Measurements from ENCODE around the gene ATP7B.
"Not testable (repeated sequence)": the region's sequence is repeated elsewhere in the genome, so short reads cannot be mapped to it uniquely, and the experiment has no call there.

ATP7B gene

GRCh38 chr13:52010890-52011631, at the start of gene ATP7B:
Gene ATP7B, minus strand, starts transcription at chr13:52011450. Its CDS starts 113 bp downstream, at chr13:52011337.
- no peak for DNase-seq (ENCODE audit: low read depth in 2 of 2)

DNA sequence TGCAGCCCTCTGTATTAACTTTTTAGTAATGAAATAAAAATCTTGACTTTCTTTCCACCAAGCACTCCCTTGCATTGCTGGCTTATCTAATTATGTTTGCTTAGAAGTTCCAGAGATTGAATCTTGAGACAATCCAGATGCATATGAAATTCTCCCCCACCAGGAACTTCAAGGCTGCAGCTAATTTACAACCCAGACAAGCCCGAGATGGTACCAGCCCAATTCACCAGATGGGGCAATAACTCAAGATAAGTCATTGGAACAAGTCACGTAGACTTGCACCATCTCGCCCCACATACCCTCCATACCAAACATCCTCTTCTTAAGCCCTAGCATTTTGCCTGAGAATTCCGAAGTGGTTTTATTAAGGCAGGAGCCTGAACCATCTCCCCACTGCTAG, 42.2 kb upstream of the ATP7B start:
- DNase-seq (ENCODE audit: low read depth in 2 of 2), result no peak

DNA sequence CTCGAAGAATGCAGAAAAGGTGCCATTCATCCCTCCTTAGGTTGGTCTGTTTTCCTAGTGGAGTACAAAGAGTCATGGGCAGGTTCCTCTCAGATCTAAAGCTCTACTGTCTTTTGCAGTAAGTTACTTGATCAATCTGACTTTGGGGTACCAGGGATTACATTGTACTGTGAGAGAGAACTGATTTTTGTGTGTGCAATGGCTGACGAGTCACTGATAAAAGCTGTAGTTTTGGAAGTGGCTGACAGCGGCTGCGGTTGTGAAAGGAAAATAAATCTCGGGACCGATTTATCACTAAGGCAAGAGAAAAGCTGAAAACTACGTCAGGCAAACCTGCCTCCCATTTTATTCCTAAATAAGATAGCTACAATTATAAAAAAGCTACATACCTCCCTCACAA, 40.1 kb upstream of the ATP7B start:
- DNase-seq (ENCODE audit: low read depth in 2 of 2), result no peak

DNA sequence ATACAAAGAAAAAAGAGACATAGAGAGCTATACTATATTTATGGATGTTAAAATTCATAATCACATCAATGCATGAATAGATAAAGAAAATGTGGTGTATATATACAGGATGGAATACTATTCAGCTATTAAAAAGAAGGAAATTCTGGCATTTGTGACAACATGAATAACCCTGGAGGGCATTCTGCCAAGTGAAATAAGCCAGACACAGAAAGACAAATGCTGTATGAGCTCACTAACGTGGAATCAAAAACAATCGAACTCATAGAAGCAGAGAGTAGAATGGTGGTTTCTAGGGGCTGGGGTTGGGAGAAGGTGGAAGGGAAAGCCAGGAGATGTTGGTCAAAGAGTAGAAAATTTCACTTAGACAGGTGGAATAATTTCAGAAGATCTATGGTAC, 37.3 kb upstream of the ATP7B start:
- no peak for DNase-seq (ENCODE audit: low read depth in 2 of 2)

GRCh38 chr13:52047463-52047862, 36.2 kb upstream of the ATP7B start:
- no peak for DNase-seq (ENCODE audit: low read depth in 2 of 2)

GRCh38 chr13:52043675-52044074, 32.4 kb upstream of the ATP7B start:
- DNase-seq (ENCODE audit: low read depth in 2 of 2), result no peak

DNA sequence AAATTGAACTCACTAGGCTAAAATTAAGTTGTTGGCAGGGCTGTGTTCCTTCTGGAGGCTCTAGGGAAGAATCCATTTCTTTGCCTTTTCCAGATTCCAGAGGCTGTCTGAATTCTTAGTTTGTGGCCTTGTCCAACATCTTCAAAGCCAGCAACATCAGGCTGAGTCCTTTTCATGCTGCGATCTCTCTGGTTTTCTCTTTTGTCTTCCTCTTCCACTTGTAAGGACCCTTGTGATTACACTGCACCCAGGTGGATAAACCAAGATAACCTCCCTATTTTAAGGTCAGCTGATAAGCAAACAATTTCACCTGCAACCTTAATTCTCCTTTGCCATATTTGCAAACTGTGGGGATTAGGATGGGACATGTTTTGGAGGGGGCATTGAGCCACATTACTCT, 24.8 kb upstream of the ATP7B start:
- DNase-seq (ENCODE audit: low read depth in 2 of 2), result no peak

GRCh38 chr13:52034616-52035226, 23.5 kb upstream of the ATP7B start:
- no peak for DNase-seq (ENCODE audit: low read depth in 2 of 2)

- no peak for DNase-seq (ENCODE audit: low read depth in 2 of 2)
Observed at GRCh38 chr13:52033039-52033438, 21.8 kb upstream of the ATP7B start.

DNA sequence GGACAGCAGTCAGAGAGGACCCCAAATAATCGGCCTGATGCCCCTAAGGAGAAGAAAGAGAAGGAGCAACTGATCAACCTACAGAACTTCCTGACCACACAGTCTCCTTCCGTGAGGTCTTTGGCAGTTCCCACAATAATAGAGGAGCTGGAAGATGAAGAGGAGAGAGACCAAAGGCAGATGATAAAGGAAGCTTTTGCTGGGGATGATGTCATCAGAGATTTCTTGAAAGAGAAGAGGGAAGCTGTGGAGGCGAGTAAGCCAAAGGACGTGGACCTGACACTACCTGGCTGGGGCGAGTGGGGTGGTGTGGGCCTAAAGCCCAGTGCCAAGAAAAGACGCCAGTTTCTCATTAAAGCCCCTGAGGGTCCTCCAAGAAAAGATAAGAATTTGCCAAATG, 19.2 kb upstream of the ATP7B start:
- DNase-seq (ENCODE audit: low read depth in 2 of 2), result not testable (repeated sequence)

DNA sequence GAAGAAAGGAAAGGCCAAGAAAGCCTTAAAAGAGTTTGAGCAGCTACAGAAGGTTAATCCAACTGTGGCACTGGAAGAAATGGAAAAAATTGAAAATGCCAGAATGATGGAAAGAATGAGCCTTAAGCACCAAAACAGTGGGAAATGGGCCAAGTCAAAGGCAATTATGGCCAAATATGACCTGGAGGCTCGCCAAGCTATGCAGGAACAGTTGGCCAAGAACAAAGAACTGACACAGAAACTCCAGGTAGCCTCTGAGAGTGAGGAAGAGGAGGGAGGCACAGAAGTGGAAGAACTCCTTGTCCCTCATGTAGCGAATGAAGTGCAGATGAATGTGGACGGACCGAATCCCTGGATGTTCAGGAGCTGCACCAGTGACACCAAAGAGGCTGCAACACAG, 18.3 kb upstream of the ATP7B start:
- no peak for DNase-seq (ENCODE audit: low read depth in 2 of 2)

DNA sequence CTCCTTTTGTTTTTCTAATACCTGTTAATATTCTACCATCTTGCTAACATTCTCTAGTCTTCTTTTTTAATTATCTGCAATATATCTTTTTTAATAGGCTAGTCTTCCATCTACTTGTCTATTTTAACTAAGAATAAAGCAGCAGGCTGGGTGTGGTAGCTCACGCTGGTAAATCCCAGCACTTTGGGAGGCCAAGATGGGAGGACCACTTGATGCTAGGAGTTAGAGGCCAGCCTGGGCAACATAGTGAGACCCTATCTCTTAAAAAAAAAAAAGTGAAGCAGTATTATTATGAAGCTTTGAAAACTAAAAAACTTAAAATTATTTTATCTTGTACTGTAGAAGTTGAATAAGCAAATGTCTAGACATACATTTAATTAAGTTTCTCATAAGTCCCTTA, 16.6 kb upstream of the ATP7B start:
- DNase-seq (ENCODE audit: low read depth in 2 of 2), result no peak

DNA sequence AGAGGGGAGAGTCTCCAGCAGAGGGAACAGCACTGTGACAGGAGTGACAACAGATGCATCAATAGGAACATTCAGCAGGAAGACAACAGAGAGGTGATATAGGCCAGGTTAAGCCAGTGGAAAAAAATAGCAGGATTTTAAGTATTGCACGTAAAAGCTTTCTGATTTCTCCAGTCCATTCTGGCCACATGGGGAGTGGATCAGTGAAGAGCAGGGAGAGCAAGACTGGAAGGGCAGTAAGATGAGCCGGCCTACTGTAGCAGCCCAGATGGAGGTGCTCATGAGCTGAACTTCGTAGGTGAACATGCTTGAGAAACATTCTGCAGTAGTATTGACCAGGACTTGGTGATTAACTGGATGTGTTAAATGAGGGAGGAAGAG, 15.0 kb upstream of the ATP7B start:
- DNase-seq (ENCODE audit: low read depth in 2 of 2), result no peak

DNA sequence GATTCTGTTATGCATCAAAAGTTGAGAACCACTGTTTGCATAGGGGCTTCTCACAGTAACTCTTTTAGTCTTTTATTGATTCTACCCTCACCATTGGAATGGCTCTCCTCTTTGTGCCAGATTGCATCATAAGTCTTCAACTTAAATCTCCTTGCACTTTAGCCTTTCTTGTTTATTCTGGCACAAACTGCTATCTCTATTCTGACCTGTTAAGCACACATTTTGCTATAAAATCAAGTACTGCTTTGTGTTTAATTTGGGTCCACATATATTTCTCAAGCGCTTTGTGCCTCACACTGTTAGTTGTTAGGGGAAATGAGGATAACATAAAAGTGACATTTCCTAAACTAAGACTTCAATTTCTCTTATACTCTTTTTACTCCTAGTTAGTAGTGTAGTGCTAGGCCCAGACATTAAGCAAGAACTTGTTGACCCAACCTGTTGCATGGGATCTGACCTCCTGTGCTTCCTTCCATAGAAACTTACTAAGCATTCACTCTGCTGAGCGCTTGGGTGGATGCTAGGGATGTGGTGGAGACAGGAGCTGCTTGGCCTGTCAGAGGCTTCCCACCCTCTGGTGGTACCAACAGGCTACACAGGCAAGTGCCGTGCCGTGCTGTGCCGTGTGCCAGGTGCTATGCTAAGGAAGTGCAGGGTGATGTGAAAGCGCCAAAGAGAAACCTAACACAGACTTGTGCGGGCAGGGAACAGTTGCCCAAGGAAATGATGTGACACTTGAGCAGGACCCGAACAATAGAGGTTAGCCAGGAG, 14.4 kb upstream of the ATP7B start:
- DNase-seq (ENCODE audit: low read depth in 2 of 2), result no peak

DNA sequence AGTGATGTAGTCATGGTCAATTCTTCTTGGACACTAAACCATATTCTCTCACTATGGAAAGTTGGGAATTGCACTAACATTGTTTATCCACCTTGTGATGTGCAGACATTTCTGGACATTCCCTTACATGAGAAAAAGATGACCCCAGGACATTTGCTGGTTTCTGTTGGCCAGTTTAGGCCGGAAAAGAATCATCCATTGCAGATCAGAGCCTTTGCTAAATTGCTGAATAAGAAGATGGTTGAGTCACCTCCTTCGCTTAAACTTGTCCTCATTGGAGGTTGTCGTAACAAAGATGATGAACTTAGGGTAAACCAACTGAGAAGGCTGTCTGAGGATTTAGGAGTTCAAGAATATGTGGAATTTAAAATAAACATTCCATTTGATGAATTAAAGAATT, 13.2 kb upstream of the ATP7B start, which contains the start of gene UTP14C:
Gene UTP14C, plus strand, starts transcription at position 211 of the 400 bp plus-strand sequence. CDS start 4,114 bp downstream, outside the sequence.
- DNase-seq (ENCODE audit: low read depth in 2 of 2), result no peak

- no peak for DNase-seq (ENCODE audit: low read depth in 2 of 2)
Observed at GRCh38 chr13:52022356-52022755, 11.1 kb upstream of the ATP7B start.

DNA sequence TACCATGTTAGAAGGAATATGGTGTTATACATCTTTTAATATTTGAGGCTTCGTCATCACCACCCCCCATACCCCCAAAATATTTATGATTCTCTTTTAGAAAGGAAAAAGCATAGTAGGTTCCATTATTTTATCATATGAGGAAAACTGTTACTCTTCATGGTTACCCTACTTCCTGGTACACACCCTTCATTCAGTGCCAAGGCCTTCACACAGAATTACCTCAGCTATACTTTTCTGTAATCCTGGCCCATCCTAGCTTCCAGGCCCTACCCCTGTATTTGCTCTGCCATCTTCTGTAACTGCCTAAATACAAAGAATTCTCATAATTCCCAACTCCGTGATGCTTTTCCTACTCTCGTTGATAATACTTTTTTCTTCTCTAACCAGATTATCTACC, 8.9 kb upstream of the ATP7B start:
- no peak for DNase-seq (ENCODE audit: low read depth in 2 of 2)

- no peak for DNase-seq (ENCODE audit: low read depth in 2 of 2)
Observed at GRCh38 chr13:52016296-52016695, 5.0 kb upstream of the ATP7B start.

DNA sequence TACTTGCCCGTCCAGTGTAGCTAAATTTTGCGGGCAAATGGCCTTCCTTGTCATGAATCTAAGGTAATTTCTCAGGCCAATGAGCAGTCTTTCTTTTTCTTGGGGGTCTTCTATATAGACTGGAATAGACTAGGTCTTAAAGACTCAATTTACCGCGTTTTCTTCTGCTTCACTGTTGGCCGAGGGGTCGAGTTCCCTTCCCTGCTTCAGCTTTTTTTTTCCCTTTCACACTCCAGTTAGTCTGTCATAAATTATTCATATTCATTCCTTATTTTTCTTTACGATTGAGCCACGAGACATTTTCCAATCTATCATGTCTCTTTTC, 1.2 kb upstream of the ATP7B start:
- no peak for DNase-seq (ENCODE audit: low read depth in 2 of 2)

DNA sequence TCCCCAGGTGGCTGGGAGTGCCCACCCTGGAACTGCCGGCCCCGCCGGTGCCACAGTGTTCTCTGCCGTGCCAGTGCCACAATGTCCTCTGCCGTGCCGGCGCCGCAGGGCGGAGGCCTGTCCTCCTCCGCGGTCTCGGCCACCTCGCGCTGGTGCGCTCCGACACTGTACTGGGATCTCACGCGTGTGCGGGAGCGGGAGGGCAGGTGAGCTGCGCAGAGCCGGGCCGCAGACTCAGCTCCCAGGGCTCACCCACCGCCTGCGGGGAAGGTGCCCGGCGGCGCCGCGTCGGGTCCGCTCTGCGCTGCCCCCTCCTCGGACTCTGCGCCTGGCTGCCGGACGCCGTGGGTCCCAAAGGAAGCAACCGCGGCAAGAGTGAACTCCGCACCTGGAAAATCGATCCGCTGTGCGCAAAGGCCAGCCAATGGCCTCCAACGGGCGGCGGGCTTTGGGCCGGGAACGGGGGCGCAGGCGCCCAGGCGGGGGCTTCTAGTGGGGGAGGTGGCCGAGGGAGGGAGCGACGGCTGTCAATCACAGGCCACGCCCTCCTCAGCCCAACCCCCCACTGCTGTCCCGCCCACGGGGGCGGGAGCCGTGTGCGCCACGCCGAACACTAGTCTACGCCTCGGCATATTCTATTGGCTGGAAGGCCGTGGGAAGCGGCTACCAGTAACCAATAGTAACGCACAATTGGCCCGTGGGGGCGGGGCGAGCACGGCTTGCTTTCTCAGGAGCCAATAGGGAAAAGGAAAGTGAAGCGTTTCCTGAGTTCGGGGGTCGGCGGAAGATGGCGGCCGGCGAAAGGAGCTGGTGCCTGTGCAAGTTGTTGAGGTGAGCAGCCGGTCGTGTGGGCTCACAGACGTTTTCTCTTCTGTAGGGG, 622 bp upstream of the ATP7B start, which contains the start of gene ALG11:
Gene ALG11, plus strand, starts transcription at position 767 of the 880 bp plus-strand sequence. Its CDS starts 21 bp downstream, at position 788.
- DNase-seq (ENCODE audit: low read depth in 2 of 2), result peak; percentile 99 to 100

- no peak for DNase-seq (ENCODE audit: low read depth in 2 of 2)
Observed at GRCh38 chr13:52009946-52010345, 1.3 kb downstream of the ATP7B start.

Data from activated CD8-positive, alpha-beta memory T cell treated with anti-CD3 and anti-CD28 coated beads for 4 hours (primary cell).